Limb (tissue), 2 donors: ENCODE results near the gene CCDC136.
A peak's percentile ranks its signal among the peaks of the same experiment; 100 is the strongest.

Experiments
- DNase-seq, 2 donors: peaks; one replicate each; pipeline ENCODE4 v3.0.0-alpha.2; 2016; ENCODE audit errors: extremely low spot score in 2 of 2

Gene CCDC136

DNA sequence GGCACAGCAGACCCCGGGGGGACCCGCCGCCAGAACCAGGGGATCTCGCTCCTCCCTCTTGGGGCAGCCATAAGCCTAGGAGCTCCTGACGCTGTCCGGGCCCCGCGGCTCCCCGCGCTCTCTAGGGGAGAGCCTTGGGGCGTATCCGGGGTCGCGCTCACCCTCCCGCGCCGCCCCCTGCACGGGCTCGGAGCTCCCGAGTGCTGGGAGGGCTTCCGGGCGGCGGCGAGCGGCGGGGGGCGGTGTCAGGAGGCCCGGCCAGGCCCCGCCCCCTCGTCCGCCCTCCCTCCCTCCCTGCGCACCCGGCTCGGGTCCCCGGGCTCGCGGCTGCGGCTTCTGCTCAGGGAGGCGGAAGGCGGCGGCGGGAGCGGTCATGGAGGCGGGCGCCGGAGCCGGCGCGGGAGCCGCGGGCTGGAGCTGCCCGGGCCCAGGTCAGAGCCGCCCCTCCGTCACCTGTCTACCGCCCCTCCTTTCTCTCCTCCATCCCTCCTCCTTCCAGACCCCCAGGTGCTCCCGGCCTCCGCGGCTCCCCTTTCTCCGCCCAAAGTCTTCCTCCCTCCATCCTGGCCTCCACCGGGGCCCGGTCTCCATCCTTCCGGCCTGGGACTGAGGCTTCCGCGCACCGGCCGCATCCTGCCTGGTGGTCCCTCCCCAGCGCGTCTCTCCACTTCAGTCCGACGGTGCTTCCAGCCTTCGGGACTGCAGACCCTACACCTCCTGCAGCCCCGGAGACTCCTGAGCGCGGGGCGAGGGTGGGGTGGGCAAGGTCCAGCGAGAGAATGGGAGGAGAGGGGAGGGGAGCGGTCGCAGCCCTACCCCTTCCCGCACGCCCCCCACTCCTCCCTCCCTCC is at the start of gene CCDC136:
TSS of gene CCDC136 (plus strand) at position 848 of the 851 bp plus-strand sequence. CDS start 444 bp downstream, outside the sequence.
- peak in 1 of 2 donors; percentile 83 for DNase-seq

DNA sequence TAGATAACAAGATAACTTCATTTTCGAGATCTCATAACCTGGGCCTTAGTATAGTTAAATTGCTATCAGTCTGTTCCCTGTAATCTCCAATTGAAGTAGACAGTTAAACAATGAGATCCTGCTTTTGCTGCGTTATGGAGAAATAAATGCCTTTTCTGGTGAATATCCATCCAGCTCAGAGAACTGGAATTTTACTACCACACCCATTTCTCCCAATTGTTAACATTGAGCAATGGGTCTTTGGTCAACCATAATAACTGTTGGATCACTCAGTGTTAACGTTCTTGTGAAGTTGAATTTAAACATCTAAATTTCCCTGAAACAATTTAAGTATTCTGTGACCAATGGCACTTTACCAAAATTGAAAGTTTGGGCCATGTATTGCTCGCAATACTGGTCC is 49.6 kb upstream of the CCDC136 start:
- no peak for DNase-seq

DNA sequence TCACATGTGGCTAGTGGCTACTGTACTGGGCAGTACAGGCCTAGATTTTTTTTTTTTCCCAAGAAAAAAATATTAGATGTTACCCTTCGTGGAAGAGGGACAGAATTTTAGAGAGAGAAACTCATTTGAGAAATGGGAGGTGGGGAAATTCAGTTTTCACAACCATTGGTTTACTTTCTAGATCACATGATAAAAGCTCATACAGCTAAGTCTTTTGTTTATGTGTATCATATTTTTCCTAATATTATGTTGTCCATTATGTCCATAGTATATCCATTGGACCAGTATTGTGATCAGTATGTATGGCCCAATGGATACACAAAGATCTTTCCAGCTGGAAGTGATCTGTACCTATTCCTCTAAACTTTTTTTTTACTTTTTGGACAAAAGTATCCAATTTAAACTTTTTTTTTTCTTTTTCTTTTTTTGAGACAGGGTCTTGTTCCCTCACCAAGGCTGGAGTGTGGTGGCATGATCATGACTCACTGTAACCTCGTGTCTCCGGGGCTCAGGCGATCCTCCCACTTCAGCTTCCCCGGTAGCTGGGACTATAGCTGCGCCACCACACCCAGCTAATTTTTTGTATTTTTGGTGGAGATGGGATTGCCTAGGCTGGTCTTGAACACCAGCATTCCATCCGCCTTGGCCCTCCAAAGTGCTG is 48.5 kb upstream of the CCDC136 start:
- DNase-seq = no peak

DNA sequence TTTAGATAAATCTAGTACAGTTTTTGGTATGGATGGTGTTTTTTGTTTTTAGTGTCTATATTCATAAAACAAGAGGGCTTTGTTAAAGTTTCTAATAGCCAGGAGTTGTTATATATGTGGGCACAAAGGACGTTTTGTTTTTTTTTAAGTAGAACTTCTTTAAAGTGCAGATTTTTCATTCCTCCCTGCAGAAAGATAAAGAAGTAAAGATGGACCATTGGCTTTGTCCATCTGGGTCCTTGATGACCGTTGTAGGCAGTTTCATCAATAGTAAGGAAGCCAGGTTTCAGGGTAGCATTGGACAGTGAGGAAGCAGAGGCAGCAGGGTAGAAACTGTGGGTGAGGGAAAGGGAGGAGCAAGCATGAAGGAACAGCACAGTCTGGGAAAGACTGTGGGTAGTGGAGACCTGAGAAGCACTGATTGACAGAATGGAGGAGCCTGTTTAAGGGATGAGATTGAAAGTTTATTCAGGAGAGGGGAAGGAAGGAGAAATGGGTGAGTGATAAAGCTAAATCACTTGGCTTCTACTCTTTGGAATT is 47.3 kb upstream of the CCDC136 start:
- DNase-seq = no peak

DNA sequence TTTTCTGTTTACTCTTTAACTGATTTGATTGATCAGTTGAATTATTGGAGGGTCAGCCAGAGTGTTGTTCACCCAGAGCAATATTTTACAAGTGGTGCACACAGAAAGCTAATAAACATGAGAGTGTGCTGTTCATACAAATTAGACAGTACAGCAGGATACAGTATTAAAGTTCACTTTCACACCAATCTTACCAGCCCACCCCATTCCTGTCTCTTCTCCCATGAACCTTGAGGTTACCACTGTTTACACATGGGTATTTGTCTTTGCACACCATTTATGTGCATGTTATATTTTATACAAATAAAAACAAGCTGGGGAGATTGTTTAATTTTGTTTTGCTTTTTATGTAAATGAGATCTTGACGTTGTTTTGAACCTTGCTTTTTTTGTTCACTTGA is 46.1 kb upstream of the CCDC136 start:
- DNase-seq = no peak

DNA sequence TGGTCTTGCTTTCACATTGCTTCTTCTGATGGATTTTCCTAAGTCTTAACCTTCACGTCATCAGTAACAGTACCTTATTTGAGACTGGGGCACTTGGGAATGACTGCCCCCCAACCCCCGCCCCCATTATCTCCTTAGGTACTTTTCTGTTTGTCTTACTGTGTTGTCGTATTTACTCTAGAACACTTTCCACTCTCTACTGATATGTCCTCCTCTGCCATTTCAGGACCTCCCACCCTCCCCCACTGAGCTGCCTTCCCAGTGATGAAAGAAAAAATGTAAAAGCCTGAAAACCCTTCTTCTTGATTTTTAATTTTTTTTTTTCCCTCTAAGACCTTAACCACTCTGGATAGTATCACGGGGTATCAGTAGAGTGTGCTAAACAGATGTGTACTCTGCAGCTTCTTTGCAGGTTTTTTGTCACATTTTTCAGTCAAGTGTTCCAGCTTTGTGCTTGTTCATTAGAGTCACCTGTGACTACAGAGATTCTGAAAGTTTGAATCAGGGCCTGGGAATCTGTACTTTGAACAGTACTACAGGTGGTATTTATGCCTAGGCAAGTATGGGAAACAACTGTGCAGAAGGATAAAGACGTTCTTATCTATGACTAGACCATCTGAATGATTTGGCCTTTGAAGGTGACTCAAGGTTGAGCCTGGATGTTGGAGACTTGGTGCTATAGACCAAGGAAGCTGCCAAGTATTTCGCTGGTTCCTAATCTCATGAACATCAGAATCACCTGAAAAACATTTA is 44.3 kb upstream of the CCDC136 start:
- DNase-seq = no peak

DNA sequence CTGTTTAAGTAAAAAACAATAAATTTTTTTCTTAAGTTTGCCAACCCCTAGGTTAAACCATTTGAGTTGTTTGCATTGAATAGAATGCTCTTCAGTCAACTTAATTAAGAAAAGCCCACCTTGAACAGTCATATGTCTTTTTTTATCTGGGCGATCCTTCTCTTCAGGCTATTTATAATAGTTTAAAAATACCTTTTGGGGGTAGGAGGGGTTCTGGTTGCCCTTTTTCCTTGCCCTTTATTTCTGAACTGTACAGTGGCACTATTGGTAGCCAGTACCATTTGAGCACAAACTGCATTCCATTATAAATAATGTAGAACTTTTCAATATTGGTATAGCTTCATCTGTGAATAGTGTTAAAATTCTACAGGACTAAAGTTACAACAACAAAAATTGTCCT is 39.5 kb upstream of the CCDC136 start:
- no peak for DNase-seq

DNA sequence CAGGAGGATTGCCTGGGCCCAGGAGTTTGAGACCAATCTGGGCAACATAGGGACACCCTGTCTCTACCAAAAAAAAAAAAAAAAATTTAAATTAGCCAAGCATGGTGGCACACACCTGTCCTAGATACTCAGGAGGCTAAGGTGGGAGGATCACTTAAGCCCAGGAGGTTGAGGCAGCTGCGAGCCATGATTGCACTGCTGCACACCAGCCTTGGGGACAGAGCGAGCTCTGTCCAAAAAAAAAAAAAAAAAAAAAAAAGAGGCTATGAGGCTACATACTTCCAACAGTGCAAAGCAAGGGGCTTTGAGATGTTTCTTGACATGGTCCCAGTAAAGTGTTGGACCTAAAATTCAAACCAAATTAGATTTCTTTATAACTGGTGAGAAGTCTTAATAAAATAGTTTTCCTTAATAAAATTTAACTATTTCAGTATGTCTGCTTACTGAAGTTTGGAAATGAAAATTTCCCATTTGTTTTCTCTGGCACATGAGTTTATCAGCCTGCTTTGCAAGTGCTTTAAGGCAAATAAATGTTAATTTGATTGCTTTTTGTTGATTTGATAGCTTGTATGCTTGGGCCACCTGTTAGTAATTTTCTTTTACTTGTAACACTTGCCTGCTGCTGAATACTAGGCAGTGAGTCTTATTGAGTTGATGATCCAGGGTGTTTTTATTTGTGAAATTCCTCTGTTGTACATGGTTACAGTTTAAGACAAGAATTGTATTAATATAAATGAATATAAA is 36.5 kb upstream of the CCDC136 start:
- no peak for DNase-seq

DNA sequence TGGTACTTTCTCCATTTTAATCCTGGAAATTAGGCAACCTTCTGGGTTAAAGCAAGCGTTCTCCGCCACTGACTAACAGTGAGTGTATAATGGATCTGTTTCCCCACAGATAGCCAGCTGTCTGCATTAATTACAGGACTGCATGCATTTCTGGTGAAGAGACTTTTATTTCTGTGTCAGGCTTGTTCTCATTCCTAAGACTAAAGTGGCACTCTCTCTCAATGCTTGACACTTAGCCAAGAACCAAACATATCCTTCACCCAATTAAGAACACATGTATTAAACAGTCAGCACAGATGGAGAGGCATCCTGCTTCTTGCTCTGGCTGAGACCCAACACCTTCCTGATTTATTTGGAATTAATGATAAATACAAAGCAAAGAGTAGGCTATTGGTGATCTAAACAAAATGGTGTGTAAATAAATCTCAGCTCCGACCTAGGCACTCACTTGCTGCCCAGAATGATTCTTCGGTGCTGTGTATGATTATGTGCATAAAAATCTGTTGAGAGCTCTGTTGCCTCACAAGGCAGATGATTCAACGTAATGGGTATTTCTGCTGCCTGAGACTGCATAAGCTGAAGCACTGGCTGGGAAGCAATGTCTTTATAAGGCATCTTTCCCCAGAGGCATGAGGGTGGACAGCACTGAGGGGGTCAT is 35.8 kb upstream of the CCDC136 start:
- peak in 1 of 2 donors; percentile 46 for DNase-seq

DNA sequence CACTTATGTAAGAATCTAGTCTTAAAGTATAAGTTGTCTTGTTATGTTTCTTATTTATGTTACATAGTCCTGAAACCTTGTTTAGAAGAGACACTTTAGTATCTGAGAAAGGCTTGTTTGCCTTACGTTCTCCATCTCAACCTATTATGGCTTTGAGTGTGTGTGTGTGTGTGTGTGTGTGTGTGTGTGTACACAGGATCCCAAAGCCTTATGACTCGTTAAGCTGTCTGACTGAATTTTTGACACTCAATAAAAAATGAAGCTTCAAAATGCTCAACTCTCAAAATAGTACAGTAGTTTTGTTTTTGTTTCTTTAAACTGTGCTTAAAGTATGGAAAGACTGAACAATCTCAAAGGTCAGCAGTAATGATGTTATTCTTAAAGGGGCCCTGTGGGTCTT is 34.6 kb upstream of the CCDC136 start:
- DNase-seq = no peak

DNA sequence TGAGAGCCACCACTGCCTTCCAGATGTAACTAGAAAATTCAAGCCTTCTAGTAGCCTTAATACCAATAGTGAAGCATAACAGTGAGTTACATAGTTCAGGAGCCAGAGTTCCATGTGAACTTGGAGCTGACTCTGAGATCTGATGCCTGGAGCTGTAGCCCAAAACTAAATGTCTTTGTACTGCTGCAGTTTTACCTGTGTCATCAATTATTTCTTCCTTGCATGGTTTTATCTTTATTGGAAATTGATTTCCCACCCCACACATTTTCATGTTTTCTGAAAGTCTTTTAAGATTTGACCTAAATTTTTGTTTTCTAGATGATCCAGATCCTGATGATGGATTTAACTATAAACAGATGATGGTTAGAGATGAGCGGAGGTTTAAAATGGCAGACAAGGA is 33.2 kb upstream of the CCDC136 start:
- DNase-seq = no peak

DNA sequence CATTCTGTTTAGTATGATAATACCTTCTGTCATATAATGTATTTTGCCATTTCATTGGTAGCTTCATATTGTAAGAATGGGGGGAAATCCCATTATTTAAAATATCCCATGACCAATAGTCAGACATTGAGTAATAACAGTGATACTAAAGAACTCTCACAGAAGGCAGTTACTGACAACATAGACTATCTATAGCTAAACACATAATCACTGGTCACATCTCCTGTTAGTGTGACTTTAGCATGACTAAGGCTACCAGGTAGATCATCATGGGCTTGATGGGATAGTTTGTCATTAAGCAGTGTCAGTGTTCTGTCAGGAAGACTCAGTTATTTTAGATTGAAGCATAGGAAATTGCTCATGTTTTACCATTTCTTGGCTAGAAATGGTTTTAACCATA is 32.5 kb upstream of the CCDC136 start:
- DNase-seq = no peak

DNA sequence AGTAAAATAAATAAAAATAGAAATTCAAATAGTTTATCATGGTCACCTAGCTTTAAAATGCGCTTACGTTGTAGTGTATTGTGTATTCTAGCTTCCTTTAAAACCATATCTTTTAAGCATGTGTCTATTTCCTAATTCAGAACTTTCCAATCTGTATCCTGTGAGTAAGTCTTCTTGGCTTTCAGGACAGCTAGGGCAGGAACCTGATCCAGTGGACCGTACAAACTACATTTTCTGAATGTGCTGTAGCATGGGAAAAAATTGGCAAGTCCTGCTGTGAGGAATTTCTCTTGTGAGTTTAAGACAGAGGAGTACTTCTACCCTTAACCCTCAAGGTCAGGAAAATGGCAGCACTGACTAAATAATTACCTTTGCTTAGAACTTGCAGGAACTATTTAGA is 28.2 kb upstream of the CCDC136 start:
- DNase-seq = no peak

DNA sequence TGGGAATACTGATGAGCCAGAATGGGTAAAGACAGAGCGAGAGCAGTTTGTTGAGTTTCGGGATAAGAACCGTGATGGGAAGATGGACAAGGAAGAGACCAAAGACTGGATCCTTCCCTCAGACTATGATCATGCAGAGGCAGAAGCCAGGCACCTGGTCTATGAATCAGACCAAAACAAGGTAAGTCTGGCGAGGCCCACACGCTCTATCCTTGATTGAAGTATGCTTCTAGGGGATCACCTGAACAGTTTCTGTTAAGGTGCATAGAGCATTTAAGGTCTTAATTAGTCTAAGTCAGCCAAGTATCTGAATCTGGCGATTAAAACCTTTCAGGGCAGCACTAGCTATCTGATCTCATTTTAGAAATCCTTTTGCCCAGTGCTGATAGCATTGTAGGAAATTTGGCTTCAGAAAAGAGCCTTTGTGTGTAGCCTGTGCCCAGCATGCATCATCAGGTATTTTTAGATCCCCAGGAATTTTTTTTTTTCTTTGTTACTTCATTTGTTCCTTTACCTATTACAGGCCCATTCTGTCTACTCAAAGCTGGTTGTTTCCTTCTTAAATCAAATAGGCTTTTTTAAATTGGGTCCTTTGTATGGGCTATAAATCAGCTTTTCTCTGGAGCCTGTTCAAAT is 24.2 kb upstream of the CCDC136 start:
- DNase-seq = no peak

DNA sequence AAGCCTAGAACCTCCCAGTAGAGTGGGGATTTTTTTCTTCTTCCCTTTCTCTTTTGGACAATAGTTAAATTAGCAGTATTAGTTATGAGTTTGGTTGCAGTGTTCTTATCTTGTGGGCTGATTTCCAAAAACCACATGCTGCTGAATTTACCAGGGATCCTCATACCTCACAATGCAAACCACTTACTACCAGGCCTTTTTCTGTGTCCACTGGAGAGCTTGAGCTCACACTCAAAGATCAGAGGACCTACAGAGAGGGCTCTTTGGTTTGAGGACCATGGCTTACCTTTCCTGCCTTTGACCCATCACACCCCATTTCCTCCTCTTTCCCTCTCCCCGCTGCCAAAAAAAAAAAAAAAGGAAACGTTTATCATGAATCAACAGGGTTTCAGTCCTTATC is 21.5 kb upstream of the CCDC136 start:
- no peak for DNase-seq

DNA sequence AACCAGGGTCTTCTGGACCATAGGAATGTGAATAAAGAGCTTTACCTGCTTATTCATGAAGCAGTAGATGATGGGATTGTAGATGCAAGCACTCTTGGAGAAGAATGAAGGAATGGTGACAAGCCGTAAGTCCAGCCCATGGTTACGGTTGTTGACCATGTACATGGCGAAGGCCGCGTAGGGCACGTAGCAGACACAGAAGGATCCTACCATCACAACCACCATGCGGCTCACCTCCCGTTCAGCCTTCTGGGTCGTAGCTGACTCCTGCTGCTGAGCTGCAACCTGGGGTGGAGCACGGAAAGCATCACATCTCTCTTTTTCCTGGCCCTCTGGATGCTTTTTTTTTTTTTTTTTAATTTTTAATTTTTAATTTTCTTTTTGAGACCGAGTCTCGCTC is 18.2 kb upstream of the CCDC136 start:
- DNase-seq = no peak

DNA sequence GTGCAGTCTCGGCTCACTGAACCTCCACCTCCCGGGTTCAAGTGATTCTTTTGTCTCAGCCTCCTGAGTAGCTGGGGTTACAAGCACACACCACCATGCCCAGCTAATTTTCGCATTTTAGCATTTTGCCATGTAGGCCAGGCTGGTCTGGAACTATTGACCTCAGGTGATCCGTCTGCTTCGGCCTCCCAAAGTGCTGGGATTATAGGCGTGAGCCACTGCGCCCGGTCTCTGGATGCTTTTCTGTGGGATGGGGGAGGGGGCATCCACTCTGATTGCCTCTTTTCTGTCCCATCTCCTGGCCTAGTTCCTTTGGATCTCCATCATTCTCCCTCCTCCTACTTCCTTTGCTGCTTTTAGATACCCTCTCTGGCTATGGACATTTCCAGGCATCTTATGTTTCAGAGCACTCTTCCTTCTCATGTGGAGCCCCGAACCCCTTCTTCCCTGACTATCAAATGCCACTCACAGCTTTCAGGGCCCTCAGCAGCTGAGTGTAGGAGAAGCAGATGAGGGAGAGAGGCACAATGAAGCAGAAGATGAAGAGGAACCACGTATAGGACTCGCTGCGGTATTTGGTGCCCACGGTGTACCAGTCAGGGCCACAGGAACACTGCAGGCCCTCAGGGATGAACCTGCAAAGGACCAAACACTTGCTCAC is 17.6 kb upstream of the CCDC136 start:
- no peak for DNase-seq

DNA sequence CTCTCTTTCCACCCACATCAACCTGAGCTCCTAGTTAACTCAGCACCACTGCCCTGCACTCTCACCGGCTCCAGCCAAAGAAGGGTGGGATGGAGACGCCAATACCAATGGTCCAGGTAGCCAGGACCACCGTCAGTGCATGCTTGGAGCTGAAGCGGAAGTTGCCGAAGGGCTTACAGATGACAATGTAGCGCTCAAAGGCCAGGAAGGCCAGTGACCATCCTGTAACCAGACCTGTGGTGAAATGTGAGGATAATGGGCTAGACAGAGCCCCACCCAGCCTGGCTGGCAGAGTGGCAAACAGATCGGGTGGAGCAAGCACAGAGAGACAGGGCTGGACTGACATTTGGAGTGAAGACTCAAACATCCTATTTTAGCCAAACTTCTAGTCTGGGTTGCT is 16.8 kb upstream of the CCDC136 start:
- DNase-seq = no peak

DNA sequence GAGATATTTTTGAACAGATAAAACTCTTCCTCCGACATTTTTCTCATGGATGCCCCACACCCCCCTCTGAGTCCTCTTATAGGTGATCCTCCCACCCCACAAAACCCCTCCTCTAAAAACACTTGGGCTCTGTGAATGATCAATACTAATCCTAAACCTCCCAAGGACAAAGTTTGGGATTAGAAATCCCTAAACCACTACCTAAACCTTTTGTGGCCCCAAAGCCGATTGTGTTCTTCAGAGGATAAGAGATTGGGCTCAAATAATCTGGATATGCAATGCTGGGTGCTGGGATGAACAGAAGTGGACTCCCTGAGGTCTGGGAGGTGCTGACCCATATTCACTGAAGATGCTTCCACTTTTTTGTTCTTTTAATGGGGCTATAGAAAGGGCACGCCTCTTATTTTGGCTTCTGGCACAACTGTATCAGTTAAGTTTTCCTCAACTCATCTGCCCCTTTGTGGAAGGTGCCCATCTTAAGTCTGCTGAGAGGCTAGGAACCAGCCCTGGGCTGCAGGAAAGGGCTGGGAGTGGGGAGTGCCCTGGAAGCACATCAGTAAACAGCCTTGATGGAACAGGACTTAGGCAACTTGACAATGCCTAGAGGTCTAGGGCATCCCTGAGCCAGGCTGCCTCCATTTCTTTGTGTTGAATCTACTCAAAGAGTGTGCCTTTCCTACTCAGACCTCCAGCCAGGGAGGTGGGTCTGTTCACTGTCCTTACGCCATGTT is 15.9 kb upstream of the CCDC136 start, which contains the start of gene OPN1SW:
TSS of gene OPN1SW (minus strand) at position 51 of the 731 bp plus-strand sequence. CDS start at position 38, 13 bp downstream.
- no peak for DNase-seq
